Keratinocyte (primary cell): Measurements from ENCODE around the gene ADARB2. TPM values are rescaled to one million over a fixed set of nuclear protein-coding genes. Genes with fewer than 3 reads are reported as not detected.
"Not testable (repeated sequence)": the region's sequence is repeated elsewhere in the genome, so short reads cannot be mapped to it uniquely, and the experiment has no call there.

ENCODE experiments used
- DNase-seq: peaks from one replicate; pipeline ENCODE4 v3.0.0-alpha.2; 2011; ENCODE audit warnings: low read depth, missing footprints, low spot score
- FAIRE-seq: peaks from 2 replicates; lab custom pipeline; 2011; peaks lifted over from hg19 to GRCh38; lab: Jason Lieb, UNC
- H2AFZ ChIP-seq: 2 replicates; pipeline ENCODE4 v1.6.0; 2012; ENCODE audit warnings: low read length, control low read depth, inconsistent platforms; ENCODE audit not compliant: control insufficient read depth
- H3K27ac ChIP-seq: 2 replicates; pipeline ENCODE4 v1.5.1; 2011; ENCODE audit warnings: low read length; ENCODE audit not compliant: control insufficient read depth, insufficient read depth
- H3K27me3 ChIP-seq: 3 replicates; pipeline ENCODE4 v1.6.0; 2011; ENCODE audit warnings: low read length; ENCODE audit not compliant: control insufficient read depth, insufficient read depth; ENCODE audit errors: extremely low read depth
- H3K36me3 ChIP-seq, 2 experiments: 2 replicates in 1 of 2; 3 replicates in 1 of 2; pipeline ENCODE4 v1.5.1; 2011; ENCODE audit warnings: low read length in 2 of 2, mild to moderate bottlenecking in 1 of 2; ENCODE audit not compliant: control insufficient read depth in 2 of 2, insufficient read depth in 2 of 2; ENCODE audit errors: extremely low read depth in 1 of 2
- H3K4me1 ChIP-seq: 3 replicates; pipeline ENCODE4 v1.5.1; 2011; ENCODE audit warnings: low read length; ENCODE audit not compliant: control insufficient read depth, insufficient read depth; ENCODE audit errors: extremely low read depth
- H3K4me2 ChIP-seq: 3 replicates; pipeline ENCODE4 v1.6.0; 2011; ENCODE audit warnings: low read depth, low read length; ENCODE audit not compliant: control insufficient read depth, insufficient read depth; ENCODE audit errors: extremely low read depth
- H3K4me3 ChIP-seq, 3 experiments: fragments of 200-600 bp in 1 of 3; sonication (generic) in 1 of 3; 2 replicates in 2 of 3; 3 replicates in 1 of 3; pipeline ENCODE4 v1.5.1; 2011 to 2016; ENCODE audit warnings: low read length in 3 of 3, mild to moderate bottlenecking in 3 of 3, control low read depth in 2 of 3, inconsistent platforms in 1 of 3, low read depth in 1 of 3, mixed read lengths in 1 of 3, mixed run types in 1 of 3, moderate library complexity in 1 of 3; ENCODE audit not compliant: control insufficient read depth in 2 of 3, insufficient read depth in 2 of 3; ENCODE audit errors: extremely low read depth in 1 of 3
- H3K79me2 ChIP-seq: 2 replicates; pipeline ENCODE4 v1.6.0; 2012; ENCODE audit warnings: low read length; ENCODE audit not compliant: control insufficient read depth, insufficient read depth
- H3K9ac ChIP-seq: 3 replicates; pipeline ENCODE4 v1.6.0; 2011; ENCODE audit warnings: low read length; ENCODE audit not compliant: control insufficient read depth, insufficient read depth; ENCODE audit errors: extremely low read depth
- H3K9me1 ChIP-seq: 3 replicates; pipeline ENCODE4 v1.6.0; 2011; ENCODE audit warnings: low read length; ENCODE audit not compliant: control insufficient read depth, insufficient read depth; ENCODE audit errors: extremely low read depth
- H3K9me3 ChIP-seq: 2 replicates; pipeline ENCODE4 v1.5.1; 2012; ENCODE audit warnings: low read depth, low read length; ENCODE audit not compliant: control insufficient read depth
- H4K20me1 ChIP-seq: 3 replicates; pipeline ENCODE4 v1.6.0; 2011; ENCODE audit warnings: low read length; ENCODE audit not compliant: control insufficient read depth, insufficient read depth; ENCODE audit errors: extremely low read depth
- CTCF ChIP-seq, 3 experiments: IDR thresholded peaks in 1 of 3; conservative IDR thresholded peaks in 1 of 3; optimal IDR thresholded peaks in 1 of 3; 2 replicates in 2 of 3; 3 replicates in 1 of 3; pipeline versions ENCODE3 to v1.5.1; 2011; ENCODE audit warnings: low read length in 3 of 3, mild to moderate bottlenecking in 3 of 3, moderate library complexity in 2 of 3, control low read depth in 1 of 3, inconsistent platforms in 1 of 3; ENCODE audit not compliant: insufficient read depth in 2 of 3; ENCODE audit errors: extremely low read depth in 1 of 3
- EZH2 ChIP-seq: IDR thresholded peaks from one replicate; pipeline ENCODE4 v1.6.1; 2012; ENCODE audit warnings: inconsistent platforms, mild to moderate bottlenecking, low read length, moderate library complexity
- dilution Hi-C: fragments of 300-500 bp; cut with MboI; formaldehyde crosslinking; loops from one replicate; pipeline ENCODE4 v1.7.0; 2020; ENCODE audit warnings: low sequenced_read_pairs; ENCODE audit not compliant: extremely low pct_ligation_motif_present
- polyA plus RNA-seq, 5 experiments: library from polyadenylated mRNA; depleted of rRNA in 3 of 5; stranded (reverse) in 3 of 5; stranded (forward) in 1 of 5; unstranded in 1 of 5; fragments of >200 nt; gene quantifications; 1 replicate in 1 of 5; 2 replicates in 3 of 5; 3 replicates in 1 of 5; pipeline versions ENCODE4 v1.2.1 to v1.2.3, GENCODE V29; 2011 to 2012; ENCODE audit warnings: missing spikeins in 2 of 5, low read depth in 1 of 5, low replicate concordance in 1 of 5

ADARB2 gene
- polyA plus RNA-seq, 1 donor (not counting 4 experiments of a cell fraction or from before 2014, with no cell fraction given): not detected

GRCh38 chr10:1464881-1465417, 272.4 kb downstream of the ADARB2 start:
- no peaks in the 10 kb centered on the region for H3K79me2 ChIP-seq
- no peaks in the 10 kb centered on the region for H3K27me3 ChIP-seq
- H3K9me3 ChIP-seq: peaks cover 6% of the 10 kb centered on the region
- no peaks in the 10 kb centered on the region for H3K4me1 ChIP-seq
- TF ChIP-seq CTCF (optimal IDR thresholded peaks at IDR 0.05 in 1 of 3, IDR thresholded peaks at IDR 0.05 in 1 of 3, conservative IDR thresholded peaks at IDR 0.05 in 1 of 3; ENCODE audit: extremely low read depth in 1 of 3, insufficient read depth in 2 of 3, low read length in 3 of 3) (no peak), EZH2 (no peak)
- DNase-seq (no peak), FAIRE-seq (no peak)
- no peaks in the 10 kb centered on the region for H4K20me1 ChIP-seq
- no peaks in the 10 kb centered on the region for H3K9me1 ChIP-seq
- H3K4me2 ChIP-seq: no peak overlapping the region
- H3K36me3 ChIP-seq: no peaks in the 10 kb centered on the region
- dilution Hi-C loops: no loop called here
- no peak overlapping the region for H3K9ac ChIP-seq
- H2AFZ ChIP-seq: no peak overlapping the region
- H3K4me3 ChIP-seq: no peak overlapping the region
- no peak overlapping the region for H3K27ac ChIP-seq

GRCh38 chr10:1463971-1464370, 273.4 kb downstream of the ADARB2 start:
- H3K9ac ChIP-seq, H3K9me1 ChIP-seq, H3K4me3 ChIP-seq, H3K27ac ChIP-seq, dilution Hi-C loops, H3K79me2 ChIP-seq, DNase-seq, H3K36me3 ChIP-seq, H2AFZ ChIP-seq, FAIRE-seq, H3K4me1 ChIP-seq, H3K27me3 ChIP-seq, H3K4me2 ChIP-seq, H3K9me3 ChIP-seq, H4K20me1 ChIP-seq: not testable (repeated sequence)
